NCI-H1417 (cell line): ENCODE data around the gene MAPRE2.
"Not testable (repeated sequence)": the region's sequence is repeated elsewhere in the genome, so short reads cannot be mapped to it uniquely, and the experiment has no call there.

Experiments
- DNase-seq, 3 experiments: peaks; one replicate each; lab custom pipeline; 2025; lab: John Stamatoyannopoulos, UW

Gene MAPRE2

DNA sequence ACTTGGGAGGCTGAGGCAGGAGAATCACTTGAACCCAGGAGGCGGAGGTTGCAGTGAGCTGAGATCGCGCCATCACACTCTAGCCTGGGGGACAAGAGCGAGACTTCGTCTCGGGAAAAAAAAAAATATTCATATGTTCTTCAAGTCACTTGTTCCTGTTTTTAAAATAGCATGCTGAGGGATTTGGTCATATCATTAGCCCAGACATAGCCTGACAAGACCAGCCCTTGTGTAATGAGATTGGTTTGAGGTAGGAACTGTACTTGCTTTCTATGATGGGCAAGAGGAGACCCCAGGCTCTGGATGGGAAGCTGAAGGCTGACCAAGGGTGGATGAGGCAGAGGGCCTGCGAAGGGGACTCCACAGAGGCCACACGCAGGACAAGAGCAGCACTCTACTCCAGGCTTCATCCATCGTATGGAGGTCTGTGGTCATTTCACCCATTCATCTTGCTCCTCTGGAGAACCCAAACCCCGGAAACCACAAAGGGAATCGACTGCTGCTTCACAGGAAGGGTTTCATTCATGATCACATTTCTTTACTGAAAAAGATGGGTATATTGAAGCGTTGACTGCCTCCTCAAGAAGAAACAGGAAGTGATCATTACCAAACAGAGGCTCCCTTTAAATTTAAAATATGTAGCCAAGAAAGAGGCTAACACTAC, 112.5 kb downstream of the MAPRE2 start:
- no peak for DNase-seq

DNA sequence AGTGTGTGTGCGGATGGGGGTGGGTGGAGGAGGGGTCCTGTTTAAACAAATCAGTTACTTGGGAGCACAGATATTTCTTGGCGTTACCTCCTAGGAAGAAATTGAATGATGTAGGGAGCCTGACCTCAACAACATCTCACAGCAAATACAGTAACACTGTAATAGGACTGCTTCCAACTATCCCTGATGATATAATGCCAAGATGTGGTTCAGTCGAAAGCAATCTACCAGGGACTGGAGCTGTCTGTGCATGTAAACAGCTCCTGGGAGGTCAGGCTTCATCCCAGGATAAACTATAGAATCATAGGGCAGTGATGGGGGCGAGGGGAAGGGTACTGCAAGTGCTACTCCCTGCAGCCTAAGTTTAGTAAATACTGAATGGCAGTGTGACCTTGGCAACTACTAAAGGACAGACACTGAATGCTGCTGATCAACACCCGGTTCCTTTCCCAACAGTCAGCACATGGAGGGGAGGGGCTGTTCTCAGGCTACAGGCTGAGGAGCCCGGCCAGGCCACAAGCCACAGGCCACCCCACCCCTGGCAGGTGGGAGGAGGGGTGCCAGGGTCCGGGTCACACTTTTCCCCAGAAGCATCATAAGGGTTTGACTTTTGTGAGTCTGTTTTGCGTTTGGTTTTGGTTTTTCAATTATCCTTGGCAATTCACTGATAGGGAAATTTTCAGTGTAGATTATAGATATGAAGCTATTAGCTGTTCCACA, 114.3 kb downstream of the MAPRE2 start:
- no peak for DNase-seq

DNA sequence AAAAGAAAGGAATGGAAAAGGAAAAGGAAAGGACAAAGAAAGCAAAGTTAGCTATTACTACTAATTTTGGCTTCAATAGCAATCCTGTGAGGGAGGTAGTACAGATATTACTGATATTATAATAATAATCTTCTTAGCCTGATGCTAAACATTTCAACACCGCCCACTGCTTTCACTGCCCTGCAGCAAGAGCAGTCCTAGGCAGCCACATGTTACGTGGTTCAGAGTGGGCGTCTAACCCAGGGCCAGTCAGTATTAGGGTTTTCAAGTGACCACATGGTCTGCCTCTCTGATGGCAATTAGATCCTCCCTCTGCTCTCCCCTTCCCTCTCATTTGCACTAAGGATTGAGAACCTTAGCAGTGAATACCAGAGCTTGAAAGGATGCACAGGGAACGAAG, 116.0 kb downstream of the MAPRE2 start:
- no peak for DNase-seq

DNA sequence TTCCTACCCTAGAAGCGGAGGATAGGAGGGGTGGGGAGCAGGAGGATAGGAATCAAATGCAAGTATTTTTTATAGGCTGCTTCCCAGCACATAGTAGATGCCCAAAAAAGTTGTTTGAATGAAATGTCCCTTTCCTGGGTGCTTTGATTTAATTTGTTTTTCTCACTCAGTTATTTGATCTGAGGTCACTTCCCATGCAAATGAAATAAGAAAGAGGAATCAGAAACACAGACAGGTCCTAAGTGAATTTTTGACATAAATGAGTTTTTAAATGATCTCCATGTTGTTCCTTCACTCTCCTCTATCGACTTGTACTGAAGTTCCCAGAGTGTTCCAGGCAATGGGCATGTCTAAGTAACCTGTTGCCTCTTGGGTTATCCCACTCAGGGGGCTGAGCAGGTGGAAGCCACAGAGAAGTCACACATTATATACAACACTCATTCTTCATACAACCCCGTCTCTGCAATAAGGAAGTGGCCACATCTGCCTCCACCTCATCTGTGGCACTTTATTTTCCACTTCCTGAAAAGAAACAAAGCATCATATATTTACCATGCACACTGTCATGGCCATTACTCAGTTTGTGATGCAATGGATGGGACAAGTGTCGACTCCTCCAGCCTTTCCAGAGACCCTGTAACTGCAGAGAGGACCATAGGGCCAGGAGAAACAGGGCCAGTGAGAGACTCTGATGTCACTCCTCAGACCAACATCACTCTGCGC, 117.7 kb downstream of the MAPRE2 start:
- DNase-seq, result no peak

DNA sequence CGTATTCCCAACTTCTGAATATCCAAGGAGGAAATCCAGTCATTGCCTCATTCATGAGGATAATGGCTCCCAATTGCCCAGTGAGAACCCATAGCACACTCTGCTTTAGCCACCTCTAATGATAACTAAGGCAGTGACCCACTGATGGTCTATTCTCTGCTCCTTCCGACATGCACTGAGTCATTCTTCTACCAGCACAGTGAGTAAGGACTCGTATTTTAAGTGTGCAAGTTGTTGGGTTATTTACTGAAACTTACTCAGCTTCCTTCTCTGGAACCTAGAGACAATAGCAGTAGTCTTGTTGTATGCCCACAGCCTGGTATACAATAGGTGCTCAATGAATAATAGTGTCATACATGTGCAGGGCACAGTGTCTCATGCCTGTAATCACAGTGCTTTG, 118.6 kb downstream of the MAPRE2 start:
- no peak for DNase-seq

DNA sequence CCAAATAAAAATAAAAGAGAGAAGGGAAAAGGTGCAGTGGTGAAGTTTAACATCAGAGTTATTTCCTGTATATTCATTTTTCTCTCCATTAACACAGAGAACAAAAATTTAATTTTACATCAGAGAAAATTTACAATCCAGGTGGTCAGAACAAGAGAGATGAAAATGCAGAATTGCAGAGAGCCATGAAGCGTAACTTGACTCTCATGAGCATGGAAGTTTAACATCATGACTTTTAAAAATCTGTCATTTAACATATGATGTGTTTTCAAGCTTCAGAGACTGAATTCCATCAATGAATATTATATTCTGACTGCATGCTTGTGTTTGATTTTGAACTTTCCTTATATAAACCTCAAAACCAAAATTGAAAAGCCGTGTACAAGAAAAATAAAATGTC, 120.3 kb downstream of the MAPRE2 start:
- no peak for DNase-seq

DNA sequence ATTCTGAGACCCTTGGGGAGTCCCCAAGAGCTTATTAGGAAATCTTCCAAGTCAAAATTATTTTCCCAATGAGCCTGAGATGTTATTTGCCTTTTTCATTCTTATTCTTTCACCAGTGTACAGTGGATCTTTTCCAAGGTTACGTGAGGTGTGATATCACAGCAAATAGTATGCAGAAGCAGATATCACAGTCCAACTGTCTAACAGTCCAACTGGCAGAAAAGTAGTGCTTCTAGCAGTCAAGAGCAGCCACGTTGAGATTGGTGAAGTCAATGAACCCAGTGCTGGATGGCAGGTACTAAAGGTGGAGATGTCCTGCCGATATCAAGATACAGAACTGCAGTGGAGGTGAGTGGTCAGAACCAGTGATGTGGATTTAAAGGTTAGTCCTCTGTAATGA, 120.7 kb downstream of the MAPRE2 start:
- no peak for DNase-seq

DNA sequence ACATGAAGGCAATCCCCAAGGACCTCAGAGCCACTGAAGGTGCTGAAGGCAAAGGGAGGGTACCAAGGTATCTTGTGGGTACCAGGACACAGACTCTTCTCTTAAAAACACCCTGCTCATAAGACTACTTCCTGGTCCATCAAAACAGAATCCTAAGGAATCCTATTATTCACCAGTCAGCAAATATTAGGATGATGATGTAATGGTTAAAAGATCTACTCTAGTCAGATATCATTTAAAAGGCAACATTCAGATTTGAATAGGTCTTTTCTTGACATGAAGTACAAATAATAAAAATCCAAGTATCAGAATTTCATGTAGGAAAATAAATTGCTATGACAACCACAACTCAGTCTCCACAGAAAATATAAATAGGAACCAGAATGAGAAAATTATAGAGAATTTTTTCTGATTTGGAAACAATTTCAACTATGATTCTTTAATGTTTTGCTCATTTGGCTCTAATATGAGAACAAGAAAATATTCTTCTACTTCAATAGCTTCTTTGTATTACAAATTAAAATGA, 121.9 kb downstream of the MAPRE2 start:
- DNase-seq, result no peak

DNA sequence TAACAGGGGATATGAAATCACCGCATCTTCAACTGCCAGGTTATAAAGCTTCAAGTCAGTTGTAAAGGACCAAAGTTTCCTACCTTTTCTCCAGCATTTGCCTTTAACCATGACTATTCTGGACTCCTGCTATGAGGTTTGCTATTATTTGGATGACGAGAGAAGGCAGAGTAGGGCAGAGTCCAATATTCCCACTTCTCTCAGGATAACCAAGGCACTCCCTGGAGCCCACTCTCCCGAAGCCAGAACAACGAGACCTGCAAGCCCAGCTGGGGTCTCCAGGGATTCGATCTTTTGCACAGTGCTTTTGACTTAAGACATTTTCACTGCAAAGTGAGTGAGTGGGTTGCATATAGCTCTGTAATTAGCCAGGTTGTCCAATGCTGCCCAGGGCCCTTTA, 122.5 kb downstream of the MAPRE2 start:
- no peak for DNase-seq

DNA sequence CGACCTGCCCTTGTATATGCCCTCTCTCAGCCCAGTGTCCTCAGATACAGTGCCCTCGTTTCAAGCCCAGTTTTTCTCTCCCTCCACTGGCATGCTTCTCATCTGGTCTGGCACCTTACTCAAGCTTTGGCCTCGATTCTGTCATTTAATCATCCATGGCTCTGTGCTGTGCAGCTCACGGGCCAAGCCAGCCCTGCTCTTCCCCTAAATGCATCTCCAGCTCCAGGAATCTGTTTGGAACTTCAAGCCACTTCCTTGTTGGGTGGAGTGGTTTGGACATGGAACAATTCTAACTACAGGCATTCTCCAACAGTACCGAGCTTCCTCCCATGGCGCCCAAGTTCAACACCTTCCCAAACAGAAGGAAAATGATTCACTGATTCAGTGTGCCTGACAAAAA, 122.9 kb downstream of the MAPRE2 start:
- DNase-seq, result no peak

DNA sequence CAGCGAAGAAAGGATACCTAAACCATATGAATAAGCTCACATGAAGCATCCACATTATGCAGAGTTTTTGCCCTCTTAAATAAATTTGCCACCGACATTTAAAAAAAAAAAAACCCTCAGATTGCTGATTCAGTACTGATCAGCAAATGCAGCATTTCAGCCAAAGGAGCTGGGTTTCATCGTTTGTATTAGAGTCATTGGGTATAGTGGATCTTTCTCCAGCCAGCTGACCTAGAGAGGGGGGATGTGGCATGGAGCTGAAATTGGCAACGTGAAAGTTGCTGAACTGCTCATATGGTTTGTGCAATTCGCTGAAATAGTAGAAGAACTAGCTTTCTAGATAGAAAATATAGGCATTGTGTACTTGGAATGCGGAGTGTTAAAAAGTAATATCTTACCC, 126.1 kb downstream of the MAPRE2 start:
- no peak for DNase-seq

DNA sequence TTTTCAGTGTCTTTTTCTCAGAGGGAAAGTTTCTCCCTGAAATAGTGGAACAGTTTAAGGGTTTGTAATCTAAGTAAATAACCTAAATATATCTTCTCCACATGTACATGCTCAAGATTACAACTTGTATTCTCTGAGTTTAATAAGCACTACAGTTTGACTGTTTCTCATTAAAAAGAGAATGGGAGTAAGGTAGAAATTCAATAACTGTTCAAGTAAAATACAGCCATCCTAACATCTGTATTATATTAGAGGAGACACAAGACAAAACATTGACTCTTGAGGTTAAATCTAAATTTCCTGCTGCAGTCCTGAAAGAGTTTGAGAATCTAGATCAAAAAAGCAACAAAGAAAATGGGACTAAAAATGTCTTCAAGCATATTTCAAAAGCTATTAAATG, 126.6 kb downstream of the MAPRE2 start:
- no peak for DNase-seq

DNA sequence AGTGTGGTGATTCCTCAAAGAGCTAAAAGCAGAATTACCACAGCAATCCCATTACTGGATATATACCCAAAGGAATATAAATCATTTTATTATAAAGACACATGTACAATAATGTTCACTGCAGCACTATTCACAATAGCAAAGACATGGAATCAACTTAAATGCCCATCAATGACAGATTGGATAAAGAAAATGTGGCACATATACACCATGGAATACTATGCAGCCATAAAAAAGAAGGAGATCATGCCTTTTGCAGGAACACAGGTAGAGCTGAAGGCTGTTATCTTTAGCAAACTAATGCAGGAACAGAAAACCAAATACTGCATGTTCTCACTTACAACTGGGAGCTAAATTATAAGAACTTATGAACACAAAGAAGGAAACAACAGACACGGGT, 129.1 kb downstream of the MAPRE2 start:
- DNase-seq, result not testable (repeated sequence)

DNA sequence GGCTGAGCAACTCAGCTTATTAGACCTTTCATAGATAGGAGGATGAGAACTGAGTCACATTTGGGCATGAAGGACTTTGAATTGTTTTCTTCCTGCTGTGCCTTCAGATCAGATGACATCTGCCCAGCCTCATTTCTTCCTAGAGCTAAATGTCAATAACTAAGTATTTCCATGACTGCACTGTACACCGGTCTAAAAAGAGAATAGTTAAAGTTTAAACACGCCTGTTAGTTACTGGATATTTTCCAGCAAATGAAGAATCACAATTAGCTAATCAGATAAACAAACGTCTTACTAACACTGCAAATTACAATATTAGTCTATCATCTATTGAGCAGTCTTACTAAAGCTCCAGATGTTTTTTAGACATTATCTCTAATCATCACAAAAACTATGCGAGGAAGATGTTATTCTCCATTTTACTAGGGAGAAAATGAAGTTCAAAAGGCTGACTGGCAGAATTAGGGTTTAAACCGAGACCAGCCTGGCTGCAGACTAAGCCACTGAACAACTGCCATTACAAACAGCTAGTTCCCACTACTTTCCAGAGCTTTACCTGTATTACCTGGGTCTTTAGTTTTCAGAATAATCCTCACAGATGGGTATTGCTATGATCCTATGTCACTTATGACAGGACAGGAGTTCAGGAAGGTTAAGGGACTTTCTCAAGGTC, 130.2 kb downstream of the MAPRE2 start:
- peak in 1 of 3 experiments; percentile 21 for DNase-seq

DNA sequence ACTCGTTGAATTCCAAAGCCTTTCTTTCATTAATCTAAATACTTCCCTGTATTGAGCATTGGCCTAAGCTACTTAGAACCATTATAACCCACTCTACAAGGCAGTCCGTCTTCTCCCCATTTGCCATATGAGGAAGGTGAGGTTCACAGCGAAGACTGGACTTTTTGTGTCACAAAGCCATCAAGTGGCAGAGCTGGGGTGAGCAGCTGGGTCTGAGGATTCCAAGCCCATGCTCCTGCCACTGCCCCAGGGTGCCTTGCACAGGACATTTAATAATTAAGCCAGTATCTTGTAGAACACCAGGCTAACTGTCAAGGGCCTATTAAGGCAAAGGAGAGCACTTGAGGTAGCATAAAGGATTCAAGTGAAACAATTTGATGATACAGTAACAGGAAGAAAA, 130.8 kb downstream of the MAPRE2 start:
- DNase-seq, result peak; percentile 17 to 73 (median 64)

DNA sequence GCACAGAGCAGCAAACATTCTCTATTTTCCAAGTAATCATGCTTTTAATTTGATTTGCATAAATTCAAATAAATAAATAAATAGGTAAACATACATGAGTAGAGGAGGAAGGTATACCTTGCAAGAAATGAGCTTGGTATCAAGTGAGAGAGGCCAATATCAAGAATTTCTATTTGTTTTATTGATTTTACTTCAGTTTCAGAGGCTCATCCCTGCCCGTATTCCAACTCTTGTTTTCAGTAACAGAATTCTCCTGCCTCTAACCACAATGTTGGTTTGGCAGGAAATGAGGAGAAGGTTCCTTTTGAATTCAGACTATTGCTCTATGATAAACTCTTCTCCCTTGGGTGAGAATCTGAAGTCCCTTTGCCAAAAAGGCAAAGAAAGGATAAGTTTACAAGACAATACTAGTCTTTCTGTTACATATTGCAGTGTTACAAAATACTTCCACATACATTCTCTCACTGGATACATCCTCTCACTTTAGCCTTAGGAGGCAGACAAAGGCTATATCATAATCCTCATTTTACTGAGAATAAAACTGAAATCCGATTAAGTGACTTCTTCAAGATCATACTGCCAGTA, 131.3 kb downstream of the MAPRE2 start:
- DNase-seq, result peak in 1 of 3 experiments; percentile 49

DNA sequence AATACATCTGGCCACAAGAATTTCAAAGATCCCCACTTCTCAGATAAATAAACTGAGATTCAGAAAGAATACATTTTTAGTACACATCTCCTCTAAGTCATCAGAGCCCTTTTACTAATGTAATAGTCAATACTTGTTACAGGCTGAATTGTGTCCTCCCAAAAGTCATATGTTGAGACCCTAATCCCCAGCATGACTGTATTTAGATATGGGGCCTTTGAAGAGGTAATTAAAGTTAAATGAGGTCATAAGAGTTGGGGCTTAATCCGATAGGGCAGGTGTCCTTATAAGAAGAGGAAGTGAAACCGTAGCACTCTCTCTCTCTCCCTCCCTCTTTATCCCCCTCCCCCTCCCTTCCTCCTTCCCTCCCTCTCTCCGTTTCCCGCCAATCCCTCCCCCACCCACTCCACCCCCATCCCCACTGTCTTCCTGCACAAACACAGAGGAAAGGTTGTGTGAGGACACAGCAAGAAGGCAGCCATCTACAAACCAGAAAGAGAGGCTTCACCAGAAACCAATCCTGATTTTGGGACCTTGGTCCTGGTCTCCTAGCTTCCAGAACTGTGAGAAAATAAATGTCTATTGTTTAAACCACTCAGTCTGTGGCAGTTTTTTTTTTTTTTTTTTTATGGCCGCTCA, 133.0 kb downstream of the MAPRE2 start:
- peak; percentile 15 to 89 (median 70) for DNase-seq

DNA sequence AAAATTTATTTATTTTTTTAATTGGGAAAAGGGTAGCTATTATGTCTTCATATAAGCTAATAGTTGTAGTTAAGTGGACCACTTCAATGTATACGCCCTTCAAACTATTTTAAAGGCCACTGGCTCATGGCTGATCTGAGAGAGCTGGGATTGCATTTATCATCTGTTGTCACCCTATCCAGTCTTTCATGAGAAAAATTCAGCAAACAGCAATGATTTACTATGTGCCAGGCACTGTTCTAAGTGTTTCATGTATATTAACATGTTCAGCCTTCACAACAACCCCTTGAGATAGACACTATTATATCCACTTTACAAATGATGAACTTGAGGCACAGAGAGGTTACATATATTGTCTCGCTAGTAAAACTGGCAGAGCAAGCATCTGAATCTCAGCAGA, 133.5 kb downstream of the MAPRE2 start:
- peak in 2 of 3 experiments; percentile 30 to 87 for DNase-seq

DNA sequence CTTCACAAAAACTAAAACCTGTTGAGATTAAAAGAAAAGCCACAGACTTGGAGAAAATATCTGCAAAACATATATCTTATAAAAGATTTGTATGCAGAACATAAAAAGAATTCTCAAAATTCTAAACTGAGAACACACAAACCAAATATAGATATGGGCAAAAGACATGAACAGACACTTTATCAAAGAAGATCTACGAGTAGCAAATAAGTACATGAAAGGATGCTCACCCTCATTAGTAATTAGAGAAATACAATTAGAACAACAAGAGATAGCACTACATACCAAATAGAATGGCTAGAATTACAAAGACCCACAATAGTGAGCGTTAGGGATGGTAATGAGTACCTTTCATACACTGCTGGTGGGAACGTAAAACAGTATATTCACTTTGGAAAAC, 135.7 kb downstream of the MAPRE2 start:
- no peak for DNase-seq

DNA sequence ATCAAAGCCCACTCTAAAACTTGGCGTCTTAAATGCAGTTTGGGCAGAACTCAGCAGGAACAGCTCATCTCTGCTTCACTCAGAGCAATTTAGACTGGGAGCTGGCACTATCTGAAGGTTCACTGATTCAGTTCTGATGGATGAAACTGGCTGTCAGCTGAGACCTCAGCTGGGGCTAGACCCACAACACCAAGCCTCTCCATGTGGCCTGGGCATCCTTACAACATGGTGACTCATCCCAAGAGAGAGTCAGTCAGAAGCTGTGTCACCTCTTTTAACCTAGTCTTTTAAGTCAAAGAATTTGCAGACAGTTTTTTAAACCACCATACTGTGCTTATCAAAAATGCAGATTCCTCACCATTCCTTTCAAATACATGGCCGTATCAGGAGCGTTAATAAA, 137.0 kb downstream of the MAPRE2 start:
- DNase-seq, result no peak

DNA sequence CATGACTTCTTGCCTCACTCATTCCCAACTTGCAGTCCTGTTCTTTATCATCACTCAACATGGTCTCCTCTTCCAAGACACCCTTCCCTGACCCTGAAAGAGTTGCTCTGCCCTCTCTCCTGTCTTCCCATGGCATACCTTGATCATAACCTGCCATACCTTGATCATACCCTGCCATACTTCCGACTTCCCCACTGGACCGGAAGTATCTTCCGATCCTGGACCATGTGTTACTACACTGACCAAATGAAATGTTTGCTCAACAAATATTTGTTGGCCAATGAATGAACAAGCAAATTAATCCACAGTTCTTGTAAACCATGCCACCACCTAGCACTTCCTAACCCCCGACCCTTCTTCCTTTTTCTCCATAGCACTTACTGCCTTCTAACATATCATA, 138.7 kb downstream of the MAPRE2 start:
- DNase-seq, result no peak
